Mucosa of rectum (tissue), 2 donors: Measurements from ENCODE around the gene ADAMTS20.

ENCODE experiments used
- H3K27ac ChIP-seq, 2 donors: one replicate each; pipeline ENCODE4 v1.7.0; 2013; ENCODE audit warnings: inconsistent platforms in 2 of 2, low read depth in 2 of 2, low read length in 2 of 2
- H3K27me3 ChIP-seq, 2 donors: one replicate each; pipeline ENCODE4 v1.7.0; 2013; ENCODE audit warnings: low read length in 2 of 2; ENCODE audit not compliant: control insufficient read depth in 2 of 2, insufficient read depth in 2 of 2
- H3K36me3 ChIP-seq, 2 donors: one replicate each; pipeline ENCODE4 v1.7.0; 2013; ENCODE audit warnings: low read length in 2 of 2; ENCODE audit not compliant: control insufficient read depth in 2 of 2, insufficient read depth in 2 of 2
- H3K4me1 ChIP-seq, 2 donors: one replicate each; pipeline ENCODE4 v1.7.0; 2013; ENCODE audit warnings: low read length in 2 of 2, mild to moderate bottlenecking in 1 of 2; ENCODE audit not compliant: control insufficient read depth in 2 of 2, insufficient read depth in 2 of 2
- H3K4me3 ChIP-seq, 2 donors: one replicate each; pipeline ENCODE4 v1.7.0; 2013; ENCODE audit warnings: low read length in 2 of 2
- H3K9ac ChIP-seq, 2 donors: one replicate each; pipeline ENCODE4 v1.7.0; 2013; ENCODE audit warnings: low read length in 2 of 2, low read depth in 1 of 2, mild to moderate bottlenecking in 1 of 2
- H3K9me3 ChIP-seq, 2 donors: one replicate each; pipeline ENCODE4 v1.7.0; 2013; ENCODE audit warnings: low read length in 2 of 2; ENCODE audit not compliant: control insufficient read depth in 2 of 2
- donor health status: healthy.
- donor health status: Normal muscosa, but diverticular disease.

ADAMTS20 gene

DNA sequence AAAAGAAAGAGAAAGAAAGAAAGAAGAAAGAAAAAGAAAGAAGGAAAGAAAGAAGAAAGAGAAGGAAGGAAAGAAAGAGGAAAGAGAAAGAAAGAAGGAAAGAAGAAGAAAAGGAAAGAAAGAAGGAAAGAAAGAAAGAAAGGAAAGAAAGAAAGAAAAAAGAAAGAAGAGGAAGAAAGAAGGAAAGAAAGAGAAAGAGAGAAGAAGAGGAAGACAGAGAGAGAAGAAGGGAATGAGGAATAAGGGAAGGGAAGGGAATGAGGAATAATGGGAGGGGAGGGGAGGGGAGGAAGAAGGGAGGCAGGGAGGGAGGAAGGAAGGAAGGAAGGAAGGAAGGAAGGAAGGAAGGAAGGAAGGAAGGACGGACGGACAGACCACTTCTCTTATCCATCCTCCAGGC lies 246.9 kb downstream of the ADAMTS20 start:
- Histone ChIP-seq H3K27me3 (no peaks in the 10 kb centered on the region), H3K27ac (no peak overlapping the region), H3K9ac (no peak overlapping the region), H3K4me3 (no peak overlapping the region), H3K36me3 (no peaks in the 10 kb centered on the region), H3K4me1 (no peaks in the 10 kb centered on the region), H3K9me3 (no peaks in the 10 kb centered on the region)
